ENCODE results near the gene ANKRD63.

GRCh38 chr15:40273428-40273827 is 9.4 kb downstream of the ANKRD63 start:
- TF ChIP-seq CTCF (IDR thresholded peaks at IDR 0.05): no peak
- no peak for TF ChIP-seq POLR2A (IDR thresholded peaks at IDR 0.05)

Data from tibial nerve (tissue), 3 donors.